H1 (cell line): ENCODE results near the gene PBX2. TPM values are rescaled to one million over a fixed set of nuclear protein-coding genes. Genes with fewer than 3 reads are reported as not detected.

Experiments used
- CTCF ChIA-PET: fragments of 300-600 bp; sonication (Branson Sonifier 250); formaldehyde crosslinking; loops from one replicate; lab custom pipeline; 2021; ENCODE audit not compliant: partially characterized antibody; lab: Charles Lee
- POLR2A ChIA-PET: fragments of 300-600 bp; sonication (Branson Sonifier 250); formaldehyde crosslinking; loops from one replicate; lab custom pipeline; 2021; ENCODE audit warnings: inconsistent platforms; ENCODE audit not compliant: partially characterized antibody; lab: Charles Lee
- DNase-seq, 2 experiments: peaks; one replicate each; pipeline versions ENCODE4 v3.0.0 to v3.0.0-alpha.2; 2010 to 2022; ENCODE audit warnings: low spot score in 2 of 2, low read depth in 1 of 2, mixed read lengths in 1 of 2
- FAIRE-seq: peaks from 2 replicates; lab custom pipeline; 2011; peaks lifted over from hg19 to GRCh38; lab: Jason Lieb, UNC
- H2AFZ ChIP-seq: 2 replicates; pipeline ENCODE4 v1.8.1; 2012; ENCODE audit warnings: low read length, inconsistent platforms
- H2AK5ac ChIP-seq: 2 replicates; pipeline ENCODE4 v1.6.1; 2013; ENCODE audit warnings: low read depth, low read length
- H2BK120ac ChIP-seq: replicated peaks from 2 replicates; pipeline ENCODE3; 2013; ENCODE audit warnings: low read depth, low read length, inconsistent platforms
- H2BK12ac ChIP-seq: 2 replicates; pipeline ENCODE4 v1.6.1; 2013; ENCODE audit warnings: low read depth, low read length
- H2BK15ac ChIP-seq: 2 replicates; pipeline ENCODE4 v1.6.1; 2013; ENCODE audit warnings: low read length
- H2BK20ac ChIP-seq: 2 replicates; pipeline ENCODE4 v1.6.1; 2013; ENCODE audit warnings: low read length
- H2BK5ac ChIP-seq: 2 replicates; pipeline ENCODE4 v1.6.1; 2013; ENCODE audit warnings: low read depth, low read length
- H3K14ac ChIP-seq: 2 replicates; pipeline ENCODE4 v1.6.1; 2013; ENCODE audit warnings: inconsistent platforms; ENCODE audit not compliant: insufficient read length
- H3K18ac ChIP-seq: 2 replicates; pipeline ENCODE4 v1.6.1; 2013; ENCODE audit warnings: low read length; ENCODE audit errors: extremely low read depth
- H3K23ac ChIP-seq: 2 replicates; pipeline ENCODE4 v1.6.1; 2013; ENCODE audit warnings: inconsistent platforms; ENCODE audit not compliant: insufficient read length
- H3K23me2 ChIP-seq: 2 replicates; pipeline ENCODE4 v1.6.1; 2013; ENCODE audit warnings: low read depth, low read length
- H3K27ac ChIP-seq: 2 replicates; pipeline ENCODE4 v1.6.1; 2011; ENCODE audit warnings: low read depth, low read length, inconsistent platforms
- H3K27me3 ChIP-seq, 4 experiments: replicated peaks in 1 of 4; 1 replicate in 1 of 4; 2 replicates in 3 of 4; pipeline versions ENCODE4 v1.6.1 to v1.8.1; 2011 to 2013; ENCODE audit warnings: low read length in 3 of 4, mild to moderate bottlenecking in 3 of 4, inconsistent platforms in 2 of 4, mixed read lengths in 2 of 4, moderate library complexity in 1 of 4; ENCODE audit not compliant: control insufficient read depth in 3 of 4, insufficient read depth in 3 of 4; ENCODE audit errors: extremely low read depth in 1 of 4
- H3K36me3 ChIP-seq, 4 experiments: 2 replicates each; pipeline versions ENCODE4 v1.6.1 to v1.8.1; 2011 to 2013; ENCODE audit warnings: mild to moderate bottlenecking in 4 of 4, low read length in 3 of 4, moderate library complexity in 2 of 4, control low read depth in 1 of 4, inconsistent platforms in 1 of 4; ENCODE audit not compliant: insufficient read depth in 4 of 4, control insufficient read depth in 2 of 4
- H3K4ac ChIP-seq: replicated peaks from 2 replicates; pipeline ENCODE3; 2013; ENCODE audit warnings: low read length, low read depth, mixed read lengths, inconsistent platforms; ENCODE audit not compliant: insufficient read length
- H3K4me1 ChIP-seq, 4 experiments: replicated peaks in 1 of 4; 1 replicate in 1 of 4; 2 replicates in 3 of 4; pipeline versions ENCODE4 v1.6.1 to v1.8.1; 2011 to 2013; ENCODE audit warnings: low read length in 3 of 4, inconsistent platforms in 2 of 4, mixed read lengths in 1 of 4; ENCODE audit not compliant: insufficient read depth in 4 of 4, control insufficient read depth in 3 of 4
- H3K4me2 ChIP-seq, 2 experiments: 2 replicates each; pipeline versions ENCODE4 v1.6.1 to v1.8.1; 2011 to 2013; ENCODE audit warnings: low read depth in 2 of 2, low read length in 2 of 2, control low read depth in 1 of 2, inconsistent platforms in 1 of 2, mild to moderate bottlenecking in 1 of 2; ENCODE audit not compliant: insufficient read depth in 1 of 2
- H3K4me3 ChIP-seq, 4 experiments: fragments of 200-600, 300-600 bp in 1 of 4; sonication (generic), shearing (Covaris generic), sonication (Bioruptor Twin) in 1 of 4; 2 replicates each; pipeline versions ENCODE4 v1.5.1 to v1.8.1; 2011 to 2016; ENCODE audit warnings: low read length in 4 of 4, low read depth in 3 of 4, control low read depth in 2 of 4, inconsistent platforms in 2 of 4, mild to moderate bottlenecking in 2 of 4, mixed read lengths in 1 of 4, moderate library complexity in 1 of 4; ENCODE audit not compliant: insufficient read depth in 2 of 4; ENCODE audit errors: extremely low read depth in 1 of 4
- H3K56ac ChIP-seq: replicated peaks from 2 replicates; pipeline ENCODE3; 2013; ENCODE audit warnings: low read depth, mild to moderate bottlenecking, mixed read lengths, low read length, inconsistent platforms; ENCODE audit not compliant: insufficient read length
- H3K79me1 ChIP-seq: 2 replicates; pipeline ENCODE4 v1.6.1; 2013; ENCODE audit warnings: low read depth, low read length, control low read depth
- H3K79me2 ChIP-seq, 2 experiments: 2 replicates each; pipeline versions ENCODE4 v1.6.1 to v1.8.1; 2012 to 2013; ENCODE audit warnings: low read length in 2 of 2, mild to moderate bottlenecking in 2 of 2, inconsistent platforms in 1 of 2; ENCODE audit not compliant: insufficient read depth in 2 of 2, control insufficient read depth in 1 of 2
- H3K9ac ChIP-seq, 4 experiments: replicated peaks in 1 of 4; 1 replicate in 1 of 4; 2 replicates in 3 of 4; pipeline versions ENCODE4 v1.6.1 to v1.8.1; 2011 to 2013; ENCODE audit warnings: low read depth in 3 of 4, low read length in 3 of 4, control low read depth in 2 of 4, mild to moderate bottlenecking in 2 of 4, moderate library complexity in 2 of 4, inconsistent platforms in 1 of 4; ENCODE audit errors: extremely low read depth in 1 of 4
- H3K9me3 ChIP-seq, 2 experiments: 2 replicates each; pipeline versions ENCODE4 v1.6.1 to v1.8.1; 2012 to 2013; ENCODE audit warnings: mild to moderate bottlenecking in 2 of 2, moderate library complexity in 2 of 2, control low read depth in 1 of 2, inconsistent platforms in 1 of 2, low read depth in 1 of 2, low read length in 1 of 2, mixed read lengths in 1 of 2; ENCODE audit not compliant: insufficient read depth in 2 of 2
- H4K20me1 ChIP-seq, 2 experiments: replicated peaks in 1 of 2; 2 replicates each; pipeline versions ENCODE3 to v1.8.1; 2011 to 2013; ENCODE audit warnings: inconsistent platforms in 2 of 2, low read length in 2 of 2, mild to moderate bottlenecking in 1 of 2; ENCODE audit not compliant: insufficient read depth in 2 of 2, control insufficient read depth in 1 of 2
- H4K5ac ChIP-seq: 2 replicates; pipeline ENCODE4 v1.6.1; 2013; ENCODE audit warnings: low read length, low read depth, mixed read lengths, inconsistent platforms; ENCODE audit not compliant: insufficient read length
- H4K8ac ChIP-seq: 2 replicates; pipeline ENCODE4 v1.8.0; 2013; ENCODE audit warnings: mild to moderate bottlenecking, moderate library complexity, low read length, inconsistent platforms; ENCODE audit not compliant: insufficient read depth; ENCODE audit errors: extremely low read depth
- H4K91ac ChIP-seq: replicated peaks from 2 replicates; pipeline ENCODE3; 2013; ENCODE audit warnings: low read length, mixed read lengths, inconsistent platforms; ENCODE audit not compliant: insufficient read length
- GTF2F1 ChIP-seq: IDR thresholded peaks from 2 replicates; pipeline ENCODE4 v1.6.1; 2012; ENCODE audit warnings: low read depth, low read length, improper control_type of control experiment, borderline replicate concordance
- POLR2A ChIP-seq, 2 experiments: IDR thresholded peaks; 1 replicate in 1 of 2; 2 replicates in 1 of 2; pipeline ENCODE4 v1.6.1; 2011; ENCODE audit warnings: low read depth in 2 of 2, low read length in 2 of 2, mild to moderate bottlenecking in 2 of 2; ENCODE audit errors: control extremely low read depth in 1 of 2
- RBBP5 ChIP-seq: IDR thresholded peaks from 2 replicates; pipeline ENCODE4 v1.7.1; 2012; ENCODE audit warnings: low read depth, mild to moderate bottlenecking, inconsistent platforms, low read length, moderate library complexity, borderline replicate concordance
- SIN3A ChIP-seq, 2 experiments: IDR thresholded peaks in 1 of 2; conservative IDR thresholded peaks in 1 of 2; 2 replicates each; pipeline ENCODE4 v1.6.1; 2011 to 2012; ENCODE audit warnings: low read length in 2 of 2, improper control_type of control experiment in 1 of 2, low read depth in 1 of 2, mild to moderate bottlenecking in 1 of 2
- SIRT6 ChIP-seq: IDR thresholded peaks from one replicate; pipeline ENCODE4 v1.7.1; 2012; ENCODE audit warnings: low read length, inconsistent platforms
- SP4 ChIP-seq: IDR thresholded peaks from 2 replicates; pipeline ENCODE4 v1.6.1; 2012; ENCODE audit warnings: low read length, inconsistent platforms
- TAF7 ChIP-seq: optimal IDR thresholded peaks from 2 replicates; pipeline ENCODE3; 2011; ENCODE audit warnings: low read depth, mild to moderate bottlenecking, inconsistent platforms, low read length, moderate library complexity, borderline replicate concordance
- YY1 ChIP-seq: IDR thresholded peaks from 2 replicates; pipeline ENCODE4 v1.6.1; 2011; ENCODE audit warnings: low read depth, mild to moderate bottlenecking, low read length
- ZNF274 ChIP-seq: IDR thresholded peaks from 2 replicates; pipeline ENCODE4 v1.7.0; 2012; ENCODE audit warnings: low read length, borderline replicate concordance; ENCODE audit errors: extremely low read depth
- WGBS, 2 experiments: shearing (Covaris generic) in 1 of 2; methylation state at CpG; one replicate each; pipeline versions ENCODE4 v1.1.6 to v1.1.7; 2013 to 2015; ENCODE audit warnings: low lambda C conversion rate in 2 of 2, mixed read lengths in 2 of 2, inconsistent platforms in 1 of 2, low coverage in 1 of 2, missing lambda C conversion rate in 1 of 2; ENCODE audit not compliant: insufficient replicate concordance in 2 of 2, insufficient coverage in 1 of 2, insufficient read length in 1 of 2; ENCODE audit errors: extremely low coverage in 1 of 2, missing lambda C conversion rate in 1 of 2; 5-methylcytosine and 5-hydroxymethylcytosine counted together
- polyA plus RNA-seq, 7 experiments: library from polyadenylated mRNA; depleted of rRNA in 3 of 7; stranded (reverse) in 5 of 7; unstranded in 2 of 7; fragments of >200 nt in 5 of 7; fragments of 200-250 nt in 2 of 7; gene quantifications; 1 replicate in 5 of 7; 2 replicates in 1 of 7; 4 replicates in 1 of 7; pipeline versions ENCODE4 v1.2.1 to v1.2.3, GENCODE V29; 2011 to 2013; ENCODE audit warnings: missing spikeins in 2 of 7, mixed read lengths in 2 of 7
- total RNA-seq: library from RNA; stranded (reverse); fragmentation: NEBNext Ultra II Directional; extraction: Animal tissue kit (Norgen Biotek cat#: 25700); gene quantifications from 2 replicates; pipeline ENCODE4 v1.2.1, GENCODE V29; 2021

The PBX2 gene
- total and polyA plus RNA-seq, 2 of the 8 experiments (the other 6 are each of a cell fraction or from before 2014, with no cell fraction given), result 102 to 130 TPM

- no peak overlapping the region for H2BK120ac ChIP-seq
- no peak overlapping the region for H3K56ac ChIP-seq
- H2BK12ac ChIP-seq, result no peak overlapping the region
Observed at GRCh38 chr6:32215617-32216016, 25.6 kb upstream of the PBX2 start.

More at GRCh38 chr6:32215617-32216016, 25.6 kb upstream of the PBX2 start:
- H3K79me1 ChIP-seq, result no peaks in the 10 kb centered on the region; the same call in 1 of the 2 replicates
- no peaks in the 10 kb centered on the region; the same call in 1 of the 2 replicates for H3K23me2 ChIP-seq
- no peaks in the 10 kb centered on the region for H3K79me2 ChIP-seq
- H3K36me3 ChIP-seq, result no peaks in the 10 kb centered on the region
- H4K20me1 ChIP-seq, result no peaks in the 10 kb centered on the region
- H2AK5ac ChIP-seq, result no peak overlapping the region
- no peak overlapping the region for H3K4ac ChIP-seq
- H2BK5ac ChIP-seq, result no peak overlapping the region
- H3K18ac ChIP-seq, result no peak overlapping the region
- no peaks in the 10 kb centered on the region for H3K4me1 ChIP-seq
- no peak overlapping the region for H4K5ac ChIP-seq
- H3K23ac ChIP-seq, result no peak overlapping the region
- no CpG with 5 or more reads among the region's 4 CpGs for WGBS, 2 experiments
- no peak overlapping the region for H2BK15ac ChIP-seq
- no peaks in the 10 kb centered on the region for H3K9me3 ChIP-seq
- no peak overlapping the region for H4K8ac ChIP-seq
- no peak overlapping the region for H3K4me2 ChIP-seq
- TF ChIP-seq POLR2A (IDR thresholded peaks at IDR 0.05; ENCODE audit: control extremely low read depth in 1 of 2, low read depth in 2 of 2, low read length in 2 of 2) (no peak), TAF7 (no peak), SP4 (no peak), RBBP5 (no peak), GTF2F1 (no peak), YY1 (no peak), SIRT6 (no peak), ZNF274 (no peak), SIN3A (conservative IDR thresholded peaks at IDR 0.05 in 1 of 2, IDR thresholded peaks at IDR 0.05 in 1 of 2; ENCODE audit: low read depth in 1 of 2, low read length in 2 of 2) (no peak)
- no peak for DNase-seq
- H2AFZ ChIP-seq, result no peak overlapping the region
- H3K27ac ChIP-seq, result no peak overlapping the region
- no peak overlapping the region for H2BK20ac ChIP-seq
- ChIA-PET POLR2A (interaction anchor here (0.7 kb wide), 1 partner anchor 71 kb away, joined by 3 read pairs; no protein-coding TSS in a partner anchor), CTCF (no interaction called here)
- H3K4me3 ChIP-seq, result no peak overlapping the region
- no peaks in the 10 kb centered on the region for H3K27me3 ChIP-seq
- no peak overlapping the region for H3K14ac ChIP-seq
- H4K91ac ChIP-seq, result no peak overlapping the region
- no peak for FAIRE-seq
- no peak overlapping the region for H3K9ac ChIP-seq
